Naive thymus-derived CD8-positive, alpha-beta T cell (primary cell): ENCODE measurements around the gene GMFB. TPM values are rescaled to one million over a fixed set of nuclear protein-coding genes. Genes with fewer than 3 reads are reported as not detected.

Experiments
- ATAC-seq, 2 donors: fragments of 150-1000 bp; cut with Tn5 transposase in 1 of 2; sonication (Bioruptor Pico), chemical (Tn5 transposase) in 1 of 2; 1 replicate in 1 of 2; 2 replicates in 1 of 2; pipeline ENCODE4 v1.10.0; 2021; ENCODE audit warnings: mild to moderate bottlenecking in 2 of 2, moderate library complexity in 2 of 2
- POLR2A ChIA-PET: fragments of 350-600 bp; sonication (Branson Sonifier 250); formaldehyde crosslinking; loops from one replicate; lab custom pipeline; 2021; ENCODE audit warnings: antibody characterized with exemption; lab: Charles Lee
- DNase-seq, 10 donors: peaks; one replicate each; pipeline versions ENCODE4 v3.0.0 to v3.0.0-alpha.2; 2020 to 2022
- H3K27ac Mint-ChIP-seq, 10 donors: one replicate each; pipeline ENCODE4 v1.8.0; 2020 to 2022; ENCODE audit warnings: mild to moderate bottlenecking in 10 of 10, mixed read lengths in 10 of 10, moderate library complexity in 4 of 10, inconsistent platforms in 1 of 10
- H3K27me3 Mint-ChIP-seq, 5 donors: one replicate each; pipeline ENCODE4 v1.8.0; 2021 to 2022; ENCODE audit warnings: mixed read lengths in 5 of 5
- H3K36me3 Mint-ChIP-seq, 3 donors: one replicate each; pipeline ENCODE4 v1.8.0; 2020 to 2022; ENCODE audit warnings: mixed read lengths in 3 of 3, mild to moderate bottlenecking in 2 of 3, inconsistent platforms in 1 of 3
- H3K4me1 Mint-ChIP-seq, 4 donors: one replicate each; pipeline ENCODE4 v1.8.0; 2021 to 2022; ENCODE audit warnings: mixed read lengths in 4 of 4
- H3K4me3 Mint-ChIP-seq, 10 donors: one replicate each; pipeline ENCODE4 v1.8.0; 2020 to 2022; ENCODE audit warnings: mild to moderate bottlenecking in 10 of 10, mixed read lengths in 10 of 10, moderate library complexity in 6 of 10, inconsistent platforms in 1 of 10
- H3K9me3 Mint-ChIP-seq, 9 donors: one replicate each; pipeline ENCODE4 v1.8.0; 2020 to 2022; ENCODE audit warnings: mixed read lengths in 9 of 9, mild to moderate bottlenecking in 3 of 9, inconsistent platforms in 1 of 9, moderate library complexity in 1 of 9
- polyA plus RNA-seq, 3 donors: library from polyadenylated mRNA; unstranded; fragments of 300-500 nt; fragmentation: Illumina TruSeq; gene quantifications; one replicate each; pipeline ENCODE4 v1.2.3, GENCODE V29; 2021
- total RNA-seq, 8 experiments: library from RNA in 2 of 8; stranded (reverse) in 2 of 8; gene quantifications; one replicate each; pipeline ENCODE4 v1.2.3 and lab custom pipeline; 2021 to 2026

The GMFB gene
- total RNA-seq (10 to 100 TPM; 34.4 to 38.3 TPM), polyA plus RNA-seq (10 to 100 TPM in 2 of 3 donors, 1 to 10 TPM in 1; 9.2 to 13.9 (median 11.0) TPM), total RNA-seq (lab: John Stamatoyannopoulos, UW) (19.0 to 81.7 (median 58.8) reads per million in 6 experiments)

- Mint-ChIP-seq H3K27me3 (peaks cover 0 to 1% (median 0%) of the 10 kb centered on the region in 5 donors), H3K4me1 (peaks cover 23 to 66% (median 57%) of the 10 kb centered on the region in 4 donors), H3K27ac (peak within 1 kb of the TSS; percentile 94 to 98 (median 95)), H3K4me3 (peak within 1 kb of the TSS; percentile 79 to 96 (median 92)), H3K36me3 (peaks cover 0 to 2% (median 0%) of the 10 kb centered on the region in 3 donors), H3K9me3 (peaks cover 0 to 3% (median 0%) of the 10 kb centered on the region in 9 donors)
- peak; percentile 95 to 96 for ATAC-seq
- POLR2A ChIA-PET, result interaction anchor here (0.7 to 2.8 kb wide), 10 partner anchors 19 to 839 kb away, joined by 3 to 16 read pairs (median 6); partner anchors contain the start of genes CDKN3, CGRRF1 and CNIH1
- DNase-seq, result peak; percentile 81 to 92 (median 86)
Measured at GRCh38 chr14:54488646-54489317, at the start of gene GMFB. Gene GMFB (minus strand): TSS chr14:54488980. CDS start chr14:54488927, 53 bp downstream.

- Mint-ChIP-seq H3K4me1 (peaks cover 0 to 4% (median 0%) of the 10 kb centered on the region in 4 donors), H3K27ac (no peak overlapping the region), H3K4me3 (no peak overlapping the region), H3K9me3 (no peaks in the 10 kb centered on the region), H3K36me3 (peaks cover 0 to 35% (median 17%) of the 10 kb centered on the region in 3 donors), H3K27me3 (no peaks in the 10 kb centered on the region)
- POLR2A ChIA-PET, result no interaction called here
- no peak for ATAC-seq
- DNase-seq, result no peak
Measured at GRCh38 chr14:54538055-54538454, 49.3 kb upstream of the GMFB start.

GRCh38 chr14:54537651-54538050 is 48.9 kb upstream of the GMFB start:
- POLR2A ChIA-PET, result no interaction called here
- H3K27me3 Mint-ChIP-seq, result no peaks in the 10 kb centered on the region
- ATAC-seq, result no peak
- H3K27ac Mint-ChIP-seq, result no peak overlapping the region
- H3K4me1 Mint-ChIP-seq, result peaks cover 0 to 4% (median 1%) of the 10 kb centered on the region in 4 donors
- peaks cover 0 to 38% (median 17%) of the 10 kb centered on the region in 3 donors for H3K36me3 Mint-ChIP-seq
- DNase-seq, result no peak
- no peaks in the 10 kb centered on the region for H3K9me3 Mint-ChIP-seq
- no peak overlapping the region for H3K4me3 Mint-ChIP-seq

- ATAC-seq (no peak), DNase-seq (no peak)
- Mint-ChIP-seq H3K4me3 (no peak overlapping the region), H3K27me3 (no peaks in the 10 kb centered on the region), H3K27ac (peak overlapping the region in 1 of 10 donors; percentile 32), H3K4me1 (peaks cover 0 to 4% (median 0%) of the 10 kb centered on the region in 4 donors), H3K36me3 (peaks cover 0 to 46% (median 17%) of the 10 kb centered on the region in 3 donors), H3K9me3 (no peaks in the 10 kb centered on the region)
- POLR2A ChIA-PET, result no interaction called here
Measured at GRCh38 chr14:54535646-54536045, 46.9 kb upstream of the GMFB start.

GRCh38 chr14:54535126-54535525 is 46.3 kb upstream of the GMFB start:
- no peak overlapping the region for H3K27ac Mint-ChIP-seq
- ATAC-seq (no peak), DNase-seq (no peak)
- H3K9me3 Mint-ChIP-seq, result no peaks in the 10 kb centered on the region
- POLR2A ChIA-PET, result no interaction called here
- H3K4me1 Mint-ChIP-seq, result peaks cover 0 to 4% (median 0%) of the 10 kb centered on the region in 4 donors
- peaks cover 0 to 45% (median 17%) of the 10 kb centered on the region in 3 donors for H3K36me3 Mint-ChIP-seq
- H3K4me3 Mint-ChIP-seq, result no peak overlapping the region
- no peaks in the 10 kb centered on the region for H3K27me3 Mint-ChIP-seq

GRCh38 chr14:54533100-54533499 is 44.3 kb upstream of the GMFB start:
- H3K36me3 Mint-ChIP-seq, result peaks cover 0 to 45% (median 12%) of the 10 kb centered on the region in 3 donors
- H3K4me3 Mint-ChIP-seq, result no peak overlapping the region
- no peak overlapping the region for H3K27ac Mint-ChIP-seq
- no peaks in the 10 kb centered on the region for H3K9me3 Mint-ChIP-seq
- POLR2A ChIA-PET, result no interaction called here
- DNase-seq (no peak), ATAC-seq (no peak)
- peaks cover 0 to 4% (median 0%) of the 10 kb centered on the region in 4 donors for H3K4me1 Mint-ChIP-seq
- no peaks in the 10 kb centered on the region for H3K27me3 Mint-ChIP-seq

GRCh38 chr14:54532111-54533012 is 43.6 kb upstream of the GMFB start:
- H3K4me3 Mint-ChIP-seq, result no peak overlapping the region
- no peak for ATAC-seq
- no peaks in the 10 kb centered on the region for H3K9me3 Mint-ChIP-seq
- no peak overlapping the region for H3K27ac Mint-ChIP-seq
- H3K4me1 Mint-ChIP-seq, result peaks cover 0 to 4% (median 0%) of the 10 kb centered on the region in 4 donors
- H3K36me3 Mint-ChIP-seq, result peaks cover 0 to 50% (median 11%) of the 10 kb centered on the region in 3 donors
- no peak for DNase-seq
- POLR2A ChIA-PET, result no interaction called here
- H3K27me3 Mint-ChIP-seq, result no peaks in the 10 kb centered on the region

GRCh38 chr14:54529811-54530210 is 41.0 kb upstream of the GMFB start:
- Mint-ChIP-seq H3K4me3 (no peak overlapping the region), H3K27ac (no peak overlapping the region), H3K27me3 (no peaks in the 10 kb centered on the region), H3K36me3 (peaks cover 0 to 60% (median under 1%) of the 10 kb centered on the region in 3 donors), H3K9me3 (no peaks in the 10 kb centered on the region), H3K4me1 (peaks cover 0 to 4% (median 0%) of the 10 kb centered on the region in 4 donors)
- no peak for DNase-seq
- POLR2A ChIA-PET, result no interaction called here
- no peak for ATAC-seq

GRCh38 chr14:54528973-54529372 is 40.2 kb upstream of the GMFB start:
- no peak for DNase-seq
- Mint-ChIP-seq H3K36me3 (peaks cover 1 to 66% (median 6%) of the 10 kb centered on the region in 3 donors), H3K4me3 (no peak overlapping the region), H3K27me3 (no peaks in the 10 kb centered on the region), H3K27ac (peak overlapping the region in 2 of 10 donors; percentile 34 to 35), H3K9me3 (no peaks in the 10 kb centered on the region), H3K4me1 (peaks cover 0 to 4% (median 0%) of the 10 kb centered on the region in 4 donors)
- ATAC-seq, result no peak
- POLR2A ChIA-PET, result no interaction called here

- peaks cover 5 to 69% (median 15%) of the 10 kb centered on the region in 3 donors for H3K36me3 Mint-ChIP-seq
- ATAC-seq, result no peak
- no peak for DNase-seq
- H3K27me3 Mint-ChIP-seq, result no peaks in the 10 kb centered on the region
- no peak overlapping the region for H3K4me3 Mint-ChIP-seq
- H3K9me3 Mint-ChIP-seq, result no peaks in the 10 kb centered on the region
- H3K27ac Mint-ChIP-seq, result no peak overlapping the region
- POLR2A ChIA-PET, result no interaction called here
- H3K4me1 Mint-ChIP-seq, result peaks cover 0 to 4% (median 1%) of the 10 kb centered on the region in 4 donors
Measured at GRCh38 chr14:54524410-54524809, 35.6 kb upstream of the GMFB start.

- DNase-seq (no peak), ATAC-seq (no peak)
- H3K36me3 Mint-ChIP-seq, result peaks cover 9 to 44% (median 42%) of the 10 kb centered on the region in 3 donors
- H3K4me3 Mint-ChIP-seq, result no peak overlapping the region
- H3K4me1 Mint-ChIP-seq, result peaks cover 28 to 50% (median 42%) of the 10 kb centered on the region in 4 donors
- no peak overlapping the region for H3K27ac Mint-ChIP-seq
- POLR2A ChIA-PET, result no interaction called here
- H3K9me3 Mint-ChIP-seq, result peaks cover 0 to 17% (median 7%) of the 10 kb centered on the region in 9 donors
- no peaks in the 10 kb centered on the region for H3K27me3 Mint-ChIP-seq
Measured at GRCh38 chr14:54516709-54517108, 27.9 kb upstream of the GMFB start.

GRCh38 chr14:54515670-54516069 is 26.9 kb upstream of the GMFB start:
- peaks cover 33 to 61% (median 51%) of the 10 kb centered on the region in 4 donors for H3K4me1 Mint-ChIP-seq
- peaks cover 9 to 44% (median 42%) of the 10 kb centered on the region in 3 donors for H3K36me3 Mint-ChIP-seq
- H3K27me3 Mint-ChIP-seq, result no peaks in the 10 kb centered on the region
- DNase-seq (no peak), ATAC-seq (no peak)
- H3K4me3 Mint-ChIP-seq, result no peak overlapping the region
- POLR2A ChIA-PET, result no interaction called here
- H3K9me3 Mint-ChIP-seq, result peaks cover 0 to 17% (median 7%) of the 10 kb centered on the region in 9 donors
- peak overlapping the region in 1 of 10 donors; percentile 58 for H3K27ac Mint-ChIP-seq
